ENCODE data around the gene BLOC1S1.

- TF ChIP-seq POLR2A (IDR thresholded peaks at IDR 0.05): no peak
- TF ChIP-seq, protein P1, sequence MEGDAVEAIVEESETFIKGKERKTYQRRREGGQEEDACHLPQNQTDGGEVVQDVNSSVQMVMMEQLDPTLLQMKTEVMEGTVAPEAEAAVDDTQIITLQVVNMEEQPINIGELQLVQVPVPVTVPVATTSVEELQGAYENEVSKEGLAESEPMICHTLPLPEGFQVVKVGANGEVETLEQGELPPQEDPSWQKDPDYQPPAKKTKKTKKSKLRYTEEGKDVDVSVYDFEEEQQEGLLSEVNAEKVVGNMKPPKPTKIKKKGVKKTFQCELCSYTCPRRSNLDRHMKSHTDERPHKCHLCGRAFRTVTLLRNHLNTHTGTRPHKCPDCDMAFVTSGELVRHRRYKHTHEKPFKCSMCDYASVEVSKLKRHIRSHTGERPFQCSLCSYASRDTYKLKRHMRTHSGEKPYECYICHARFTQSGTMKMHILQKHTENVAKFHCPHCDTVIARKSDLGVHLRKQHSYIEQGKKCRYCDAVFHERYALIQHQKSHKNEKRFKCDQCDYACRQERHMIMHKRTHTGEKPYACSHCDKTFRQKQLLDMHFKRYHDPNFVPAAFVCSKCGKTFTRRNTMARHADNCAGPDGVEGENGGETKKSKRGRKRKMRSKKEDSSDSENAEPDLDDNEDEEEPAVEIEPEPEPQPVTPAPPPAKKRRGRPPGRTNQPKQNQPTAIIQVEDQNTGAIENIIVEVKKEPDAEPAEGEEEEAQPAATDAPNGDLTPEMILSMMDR (IDR thresholded peaks at IDR 0.05): no peak
These were observed 32.6 kb downstream of the BLOC1S1 start for GRCh38 chr12:55748230-55748993.

Data from vagina (tissue), 2 donors.